SK-N-SH treated with all-trans-retinoic acid at 6 μM for 48 hours (cell line): ENCODE data around the gene SLC7A9.

ENCODE experiments used
- ATAC-seq: fragments of 200-7000 bp; cut with Tn5 transposase; 3 replicates; pipeline ENCODE4 v1.9.1; 2020; ENCODE audit warnings: mild to moderate bottlenecking, moderate library complexity
- BACH2 ChIP-seq: fragments of 250-450 bp; sonication (Bioruptor Pico); IDR thresholded peaks from 2 replicates; pipeline ENCODE4 v1.9.0; 2021; ENCODE audit warnings: mild to moderate bottlenecking, borderline replicate concordance
- CREB5 ChIP-seq: fragments of 250-450 bp; sonication (Bioruptor Pico); IDR thresholded peaks from 2 replicates; pipeline ENCODE4 v1.5.1; 2020; ENCODE audit warnings: low read depth, mild to moderate bottlenecking, moderate library complexity
- CSDC2 ChIP-seq: fragments of 250-450 bp; sonication (Bioruptor Pico); IDR thresholded peaks from 2 replicates; pipeline ENCODE4 v1.5.0; 2020; ENCODE audit warnings: mild to moderate bottlenecking, moderate library complexity
- ESRRG ChIP-seq: fragments of 250-450 bp; sonication (Bioruptor Pico); IDR thresholded peaks from 2 replicates; pipeline ENCODE4 v1.6.1; 2021; ENCODE audit warnings: mild to moderate bottlenecking
- GLIS3 ChIP-seq: fragments of 250-450 bp; sonication (Bioruptor Pico); IDR thresholded peaks from 2 replicates; pipeline ENCODE4 v1.5.0; 2020; ENCODE audit warnings: mild to moderate bottlenecking, moderate library complexity
- ISL1 ChIP-seq: fragments of 250-450 bp; sonication (Bioruptor Pico); IDR thresholded peaks from 2 replicates; pipeline ENCODE4 v2.1.2; 2022; ENCODE audit warnings: mild to moderate bottlenecking, moderate library complexity
- OSR1 ChIP-seq: fragments of 250-450 bp; sonication (Bioruptor Pico); IDR thresholded peaks from 2 replicates; pipeline ENCODE4 v1.8.0; 2022; ENCODE audit warnings: moderate library complexity, mild to moderate bottlenecking, inconsistent platforms
- POU6F1 ChIP-seq: fragments of 250-450 bp; sonication (Bioruptor Pico); IDR thresholded peaks from 2 replicates; pipeline ENCODE4 v1.8.0; 2021; ENCODE audit warnings: low read depth, mild to moderate bottlenecking, moderate library complexity, borderline replicate concordance
- PPARA ChIP-seq: fragments of 250-450 bp; sonication (Bioruptor Pico); IDR thresholded peaks from 2 replicates; pipeline ENCODE4 v1.5.0; 2020; ENCODE audit warnings: mild to moderate bottlenecking, borderline replicate concordance
- SNAI2 ChIP-seq: fragments of 250-450 bp; sonication (Bioruptor Pico); IDR thresholded peaks from 2 replicates; pipeline ENCODE4 v1.5.0; 2020; ENCODE audit warnings: mild to moderate bottlenecking, moderate library complexity
- TCF4 ChIP-seq: fragments of 250-450 bp; sonication (Bioruptor Pico); IDR thresholded peaks from 2 replicates; pipeline ENCODE4 v1.8.0; 2021; ENCODE audit warnings: mild to moderate bottlenecking, moderate library complexity, borderline replicate concordance
- TOX ChIP-seq: fragments of 250-450 bp; sonication (Bioruptor Pico); IDR thresholded peaks from 2 replicates; pipeline ENCODE4 v1.8.0; 2021; ENCODE audit warnings: mild to moderate bottlenecking, moderate library complexity, borderline replicate concordance
- ZFP3 ChIP-seq: fragments of 250-450 bp; sonication (Bioruptor Pico); IDR thresholded peaks from 2 replicates; pipeline ENCODE4 v1.5.0; 2020; ENCODE audit warnings: mild to moderate bottlenecking, moderate library complexity
- ZFP30 ChIP-seq: fragments of 450-650 bp; formaldehyde crosslinking; IDR thresholded peaks from 2 replicates; pipeline ENCODE4 v1.5.0; 2022; ENCODE audit warnings: mild to moderate bottlenecking, moderate library complexity
- ZNF565 ChIP-seq: fragments of 450-650 bp; formaldehyde crosslinking; conservative IDR thresholded peaks from 2 replicates; pipeline ENCODE4 v1.5.0; 2020; ENCODE audit warnings: low read depth, mild to moderate bottlenecking, moderate library complexity
- ZNF70 ChIP-seq: fragments of 450-650 bp; formaldehyde crosslinking; IDR thresholded peaks from 2 replicates; pipeline ENCODE4 v1.5.0; 2020; ENCODE audit warnings: mild to moderate bottlenecking, moderate library complexity
- ZNF8 ChIP-seq: fragments of 450-650 bp; formaldehyde crosslinking; IDR thresholded peaks from 2 replicates; pipeline ENCODE4 v1.5.0; 2020; ENCODE audit warnings: mild to moderate bottlenecking, moderate library complexity
- TF ChIP-seq, protein P1 (sequence below): fragments of 250-450 bp; sonication (Bioruptor Pico); IDR thresholded peaks from 2 replicates; pipeline ENCODE4 v1.5.0; 2020; ENCODE audit warnings: mild to moderate bottlenecking, moderate library complexity
- TF ChIP-seq, protein P2 (sequence below): fragments of 250-450 bp; sonication (Bioruptor Pico); IDR thresholded peaks from 2 replicates; pipeline ENCODE4 v1.5.1; 2021; ENCODE audit warnings: mild to moderate bottlenecking, moderate library complexity

SLC7A9 gene

GRCh38 chr19:32910874-32911273, 41.3 kb upstream of the SLC7A9 start:
- TF ChIP-seq ZFP3 (CRISPR knock-in tag), result no peak
- TF ChIP-seq ZNF565, result no peak
- TF ChIP-seq TCF4 (CRISPR knock-in tag), result no peak
- ATAC-seq, result no peak

DNA sequence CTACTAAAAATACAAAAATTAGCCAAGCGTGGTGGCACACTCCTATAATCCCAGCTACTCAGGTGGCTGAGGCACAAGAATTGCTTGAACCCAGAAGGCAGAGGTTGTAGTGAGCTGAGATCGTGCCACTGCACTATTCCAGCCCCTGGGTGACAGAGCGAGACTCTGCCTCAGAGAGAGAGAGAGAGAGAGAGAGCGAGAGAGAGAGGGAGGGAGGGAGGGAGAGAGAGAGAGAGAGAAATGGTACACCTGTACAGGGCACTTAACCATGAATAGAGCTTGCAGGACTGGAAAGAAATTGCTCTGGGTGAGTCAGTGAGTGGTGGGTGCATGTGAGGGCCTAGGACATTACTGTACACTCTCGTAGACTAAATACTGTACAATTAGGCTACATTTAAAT, 40.5 kb upstream of the SLC7A9 start:
- ATAC-seq, result no peak
- TF ChIP-seq OSR1 (no peak), TCF4 (CRISPR knock-in tag) (no peak), ZFP30 (CRISPR knock-in tag) (no peak), PPARA (CRISPR knock-in tag) (no peak), ZNF8 (CRISPR knock-in tag) (no peak), ZFP3 (CRISPR knock-in tag) (no peak), CSDC2 (CRISPR knock-in tag) (no peak), ESRRG (CRISPR knock-in tag) (no peak), TOX (no peak), ZNF70 (CRISPR knock-in tag) (no peak), GLIS3 (CRISPR knock-in tag) (no peak)
- TF ChIP-seq, protein P1, sequence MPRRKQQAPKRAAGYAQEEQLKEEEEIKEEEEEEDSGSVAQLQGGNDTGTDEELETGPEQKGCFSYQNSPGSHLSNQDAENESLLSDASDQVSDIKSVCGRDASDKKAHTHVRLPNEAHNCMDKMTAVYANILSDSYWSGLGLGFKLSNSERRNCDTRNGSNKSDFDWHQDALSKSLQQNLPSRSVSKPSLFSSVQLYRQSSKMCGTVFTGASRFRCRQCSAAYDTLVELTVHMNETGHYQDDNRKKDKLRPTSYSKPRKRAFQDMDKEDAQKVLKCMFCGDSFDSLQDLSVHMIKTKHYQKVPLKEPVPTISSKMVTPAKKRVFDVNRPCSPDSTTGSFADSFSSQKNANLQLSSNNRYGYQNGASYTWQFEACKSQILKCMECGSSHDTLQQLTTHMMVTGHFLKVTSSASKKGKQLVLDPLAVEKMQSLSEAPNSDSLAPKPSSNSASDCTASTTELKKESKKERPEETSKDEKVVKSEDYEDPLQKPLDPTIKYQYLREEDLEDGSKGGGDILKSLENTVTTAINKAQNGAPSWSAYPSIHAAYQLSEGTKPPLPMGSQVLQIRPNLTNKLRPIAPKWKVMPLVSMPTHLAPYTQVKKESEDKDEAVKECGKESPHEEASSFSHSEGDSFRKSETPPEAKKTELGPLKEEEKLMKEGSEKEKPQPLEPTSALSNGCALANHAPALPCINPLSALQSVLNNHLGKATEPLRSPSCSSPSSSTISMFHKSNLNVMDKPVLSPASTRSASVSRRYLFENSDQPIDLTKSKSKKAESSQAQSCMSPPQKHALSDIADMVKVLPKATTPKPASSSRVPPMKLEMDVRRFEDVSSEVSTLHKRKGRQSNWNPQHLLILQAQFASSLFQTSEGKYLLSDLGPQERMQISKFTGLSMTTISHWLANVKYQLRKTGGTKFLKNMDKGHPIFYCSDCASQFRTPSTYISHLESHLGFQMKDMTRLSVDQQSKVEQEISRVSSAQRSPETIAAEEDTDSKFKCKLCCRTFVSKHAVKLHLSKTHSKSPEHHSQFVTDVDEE (CRISPR knock-in tag), result no peak
- TF ChIP-seq, protein P2, sequence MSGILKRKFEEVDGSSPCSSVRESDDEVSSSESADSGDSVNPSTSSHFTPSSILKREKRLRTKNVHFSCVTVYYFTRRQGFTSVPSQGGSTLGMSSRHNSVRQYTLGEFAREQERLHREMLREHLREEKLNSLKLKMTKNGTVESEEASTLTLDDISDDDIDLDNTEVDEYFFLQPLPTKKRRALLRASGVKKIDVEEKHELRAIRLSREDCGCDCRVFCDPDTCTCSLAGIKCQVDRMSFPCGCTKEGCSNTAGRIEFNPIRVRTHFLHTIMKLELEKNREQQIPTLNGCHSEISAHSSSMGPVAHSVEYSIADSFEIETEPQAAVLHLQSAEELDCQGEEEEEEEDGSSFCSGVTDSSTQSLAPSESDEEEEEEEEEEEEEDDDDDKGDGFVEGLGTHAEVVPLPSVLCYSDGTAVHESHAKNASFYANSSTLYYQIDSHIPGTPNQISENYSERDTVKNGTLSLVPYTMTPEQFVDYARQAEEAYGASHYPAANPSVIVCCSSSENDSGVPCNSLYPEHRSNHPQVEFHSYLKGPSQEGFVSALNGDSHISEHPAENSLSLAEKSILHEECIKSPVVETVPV, result no peak

GRCh38 chr19:32909257-32909656, 39.7 kb upstream of the SLC7A9 start:
- TF ChIP-seq, protein P1 (CRISPR knock-in tag), result no peak
- TF ChIP-seq ISL1 (CRISPR knock-in tag) (no peak), SNAI2 (CRISPR knock-in tag) (no peak), OSR1 (no peak), ZNF8 (CRISPR knock-in tag) (no peak), BACH2 (CRISPR knock-in tag) (no peak), PPARA (CRISPR knock-in tag) (no peak), CREB5 (CRISPR knock-in tag) (no peak), ZNF565 (no peak)
- no peak for ATAC-seq

DNA sequence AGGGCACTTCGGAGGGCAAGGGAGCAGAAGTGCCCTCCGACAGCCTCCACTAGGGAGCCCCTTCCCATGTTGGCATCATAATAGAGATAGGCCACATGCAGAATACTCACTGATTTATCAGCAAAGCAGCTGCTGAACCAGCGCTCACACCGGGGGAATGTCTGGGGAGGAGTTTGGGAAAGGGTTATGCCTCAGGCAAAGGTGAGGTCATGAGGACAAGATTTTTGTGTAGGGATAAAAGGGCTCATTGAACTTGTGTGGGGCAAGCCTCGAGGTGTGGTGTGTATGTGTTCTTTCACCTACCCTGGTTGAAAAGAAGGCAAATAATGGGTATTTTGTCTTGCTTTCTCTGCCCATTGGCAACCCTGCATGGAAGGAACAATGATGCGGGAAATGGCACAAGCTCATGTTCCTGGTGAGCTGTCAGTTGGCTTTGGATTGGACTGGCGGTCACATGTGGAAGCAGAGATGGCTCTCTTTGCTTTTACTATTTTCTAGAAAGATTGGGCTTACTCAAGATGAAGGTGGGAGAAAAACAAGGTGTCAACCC, 39.1 kb upstream of the SLC7A9 start:
- no peak for ATAC-seq
- TF ChIP-seq CREB5 (CRISPR knock-in tag), result no peak
- no peak for TF ChIP-seq ZFP30 (CRISPR knock-in tag)
- TF ChIP-seq ZNF70 (CRISPR knock-in tag), result no peak
- no peak for TF ChIP-seq CSDC2 (CRISPR knock-in tag)
- no peak for TF ChIP-seq ZFP3 (CRISPR knock-in tag)
- no peak for TF ChIP-seq POU6F1
- TF ChIP-seq OSR1, result no peak
- no peak for TF ChIP-seq GLIS3 (CRISPR knock-in tag)
- no peak for TF ChIP-seq ZNF8 (CRISPR knock-in tag)
